Activated B cell treated with CpG ODN at 0.5 μM for 24 hours (primary cell): ENCODE data around the gene SCN2B. TPM values are rescaled to one million over a fixed set of nuclear protein-coding genes. Genes with fewer than 3 reads are reported as not detected.

ENCODE experiments used
- ATAC-seq: fragments of 200-7000 bp; cut with Tn5 transposase; one replicate; pipeline ENCODE4 v1.10.0; 2021; ENCODE audit warnings: low read depth, mild to moderate bottlenecking, moderate library complexity
- CTCF ChIA-PET: fragments of 350-600 bp; sonication (Branson Sonifier 250); formaldehyde crosslinking; loops from one replicate; lab custom pipeline; 2021; ENCODE audit warnings: antibody characterized with exemption; lab: Charles Lee
- POLR2A ChIA-PET: fragments of 350-600 bp; sonication (Branson Sonifier 250); formaldehyde crosslinking; loops from one replicate; lab custom pipeline; 2021; ENCODE audit warnings: antibody characterized with exemption; lab: Charles Lee
- DNase-seq: peaks from one replicate; pipeline ENCODE4 v3.0.0; 2022
- H3K27ac Mint-ChIP-seq: one replicate; pipeline ENCODE4 v1.8.0; 2020; ENCODE audit warnings: mixed read lengths
- H3K27me3 Mint-ChIP-seq: one replicate; pipeline ENCODE4 v1.8.0; 2021; ENCODE audit warnings: mixed read lengths
- H3K36me3 Mint-ChIP-seq: one replicate; pipeline ENCODE4 v1.8.0; 2021; ENCODE audit warnings: low read depth, mixed read lengths
- H3K4me1 Mint-ChIP-seq: one replicate; pipeline ENCODE4 v1.8.0; 2021; ENCODE audit warnings: mixed read lengths
- H3K4me3 Mint-ChIP-seq: one replicate; pipeline ENCODE4 v1.8.0; 2020; ENCODE audit warnings: mild to moderate bottlenecking, mixed read lengths
- H3K9me3 Mint-ChIP-seq: one replicate; pipeline ENCODE4 v1.8.0; 2020; ENCODE audit warnings: mixed read lengths
- intact Hi-C: fragments of 100-400 bp; cut with micrococcal nuclease; formaldehyde crosslinking; loops from one replicate; pipeline ENCODE4 v1.15.1; 2024
- total RNA-seq: library from RNA; stranded (reverse); gene quantifications from 2 replicates; pipeline ENCODE4 v1.2.3, GENCODE V29; 2022
- TF ChIP-seq, protein P1 (sequence below): fragments of 200-600 bp; IDR thresholded peaks from one replicate; pipeline ENCODE4 v1.8.0; 2022; ENCODE audit warnings: antibody characterized with exemption, mild to moderate bottlenecking

SCN2B gene
- total RNA-seq, 1 donor from 2014 or later, result not detected

GRCh38 chr11:118213781-118214180 is 37.3 kb upstream of the SCN2B start:
- no peaks in the 10 kb centered on the region for H3K9me3 Mint-ChIP-seq
- POLR2A ChIA-PET, result interaction anchor here (1.0 to 4.3 kb wide), 14 partner anchors 12 to 577 kb away, joined by 3 to 25 read pairs (median 5); partner anchors contain the start of genes DDX6, JAML, KMT2A and MPZL2
- H3K27ac Mint-ChIP-seq, result peak overlapping the region; percentile 67
- peaks cover 57% of the 10 kb centered on the region for H3K4me1 Mint-ChIP-seq
- H3K4me3 Mint-ChIP-seq, result peak overlapping the region; percentile 60
- DNase-seq, result no peak
- H3K36me3 Mint-ChIP-seq, result no peaks in the 10 kb centered on the region
- intact Hi-C loops, result loop anchor here (1.0 to 2.0 kb wide), 2 partner anchors 15 to 31 kb away; no protein-coding TSS in a partner anchor
- peaks cover 25% of the 10 kb centered on the region for H3K27me3 Mint-ChIP-seq
- ATAC-seq, result no peak
- CTCF ChIA-PET, result interaction anchor here (0.7 to 5.4 kb wide), 4 partner anchors 15 to 140 kb away, joined by 3 to 38 read pairs (median 6); no protein-coding TSS in a partner anchor
- TF ChIP-seq, protein P1, sequence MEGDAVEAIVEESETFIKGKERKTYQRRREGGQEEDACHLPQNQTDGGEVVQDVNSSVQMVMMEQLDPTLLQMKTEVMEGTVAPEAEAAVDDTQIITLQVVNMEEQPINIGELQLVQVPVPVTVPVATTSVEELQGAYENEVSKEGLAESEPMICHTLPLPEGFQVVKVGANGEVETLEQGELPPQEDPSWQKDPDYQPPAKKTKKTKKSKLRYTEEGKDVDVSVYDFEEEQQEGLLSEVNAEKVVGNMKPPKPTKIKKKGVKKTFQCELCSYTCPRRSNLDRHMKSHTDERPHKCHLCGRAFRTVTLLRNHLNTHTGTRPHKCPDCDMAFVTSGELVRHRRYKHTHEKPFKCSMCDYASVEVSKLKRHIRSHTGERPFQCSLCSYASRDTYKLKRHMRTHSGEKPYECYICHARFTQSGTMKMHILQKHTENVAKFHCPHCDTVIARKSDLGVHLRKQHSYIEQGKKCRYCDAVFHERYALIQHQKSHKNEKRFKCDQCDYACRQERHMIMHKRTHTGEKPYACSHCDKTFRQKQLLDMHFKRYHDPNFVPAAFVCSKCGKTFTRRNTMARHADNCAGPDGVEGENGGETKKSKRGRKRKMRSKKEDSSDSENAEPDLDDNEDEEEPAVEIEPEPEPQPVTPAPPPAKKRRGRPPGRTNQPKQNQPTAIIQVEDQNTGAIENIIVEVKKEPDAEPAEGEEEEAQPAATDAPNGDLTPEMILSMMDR, result no peak

DNA sequence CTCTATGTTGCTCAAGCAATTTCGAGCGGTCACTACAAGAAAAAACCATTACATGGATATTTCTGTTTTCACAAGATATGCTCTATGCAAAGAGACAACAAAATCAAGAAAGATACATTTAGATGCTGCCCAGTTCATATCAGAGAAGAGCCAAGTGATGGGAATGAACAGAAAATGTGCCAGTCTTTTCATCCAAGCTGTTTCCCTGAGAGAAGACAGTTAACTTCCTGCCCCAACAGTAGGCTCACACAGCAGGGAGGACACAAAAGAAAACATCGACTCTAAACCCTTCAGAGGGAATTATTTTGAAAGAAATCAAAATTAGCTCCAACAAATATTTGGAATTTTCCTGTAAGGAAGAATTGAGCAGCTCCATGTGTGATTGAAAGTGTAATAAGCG is 36.8 kb upstream of the SCN2B start:
- Mint-ChIP-seq H3K9me3 (no peaks in the 10 kb centered on the region), H3K36me3 (no peaks in the 10 kb centered on the region), H3K4me3 (no peak overlapping the region), H3K27me3 (peaks cover 21% of the 10 kb centered on the region), H3K4me1 (peaks cover 57% of the 10 kb centered on the region), H3K27ac (peak overlapping the region; percentile 67)
- ATAC-seq (no peak), DNase-seq (no peak)
- CTCF ChIA-PET, result interaction anchor here (2.0 to 5.4 kb wide), 2 partner anchors 14 to 78 kb away, joined by 8 to 38 read pairs; no protein-coding TSS in a partner anchor
- intact Hi-C loops, result no loop called here
- POLR2A ChIA-PET, result interaction anchor here (1.0 to 4.3 kb wide), 5 partner anchors 13 to 222 kb away, joined by 3 to 25 read pairs (median 3); partner anchors contain the start of genes JAML, KMT2A and UBE4A
- TF ChIP-seq, protein P1, result no peak

DNA sequence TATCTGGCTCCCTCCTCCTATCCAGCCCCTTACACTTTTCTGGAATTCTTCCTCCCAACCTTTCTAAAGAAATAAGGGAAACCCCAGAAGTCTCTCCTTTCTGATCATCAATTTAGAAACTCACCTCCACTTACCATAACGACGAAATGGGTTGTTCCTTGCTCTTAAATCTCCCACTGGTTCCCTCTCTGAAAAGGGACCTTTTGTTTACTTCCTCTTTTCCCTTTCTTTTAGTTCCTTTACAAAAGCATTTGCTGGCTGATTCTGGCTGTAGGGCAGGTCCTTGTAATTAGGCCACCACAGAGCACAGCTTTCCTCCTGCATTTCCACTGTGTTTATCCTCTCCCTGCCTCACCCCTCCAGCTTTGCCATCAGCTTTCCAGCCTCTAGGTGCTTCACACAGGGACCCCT is 36.3 kb upstream of the SCN2B start:
- Mint-ChIP-seq H3K4me3 (no peak overlapping the region), H3K9me3 (no peaks in the 10 kb centered on the region), H3K36me3 (no peaks in the 10 kb centered on the region), H3K27ac (no peak overlapping the region), H3K27me3 (peaks cover 20% of the 10 kb centered on the region), H3K4me1 (peaks cover 56% of the 10 kb centered on the region)
- ChIA-PET POLR2A (interaction anchor here (1.0 to 4.3 kb wide), 2 partner anchors 13 to 14 kb away, joined by 3 to 25 read pairs; partner anchors contain the start of gene JAML), CTCF (interaction anchor here (5.4 kb wide), 1 partner anchor 14 kb away, joined by 38 read pairs; no protein-coding TSS in a partner anchor)
- ATAC-seq, result no peak
- TF ChIP-seq, protein P1, result no peak
- intact Hi-C loops, result no loop called here
- DNase-seq, result no peak

- intact Hi-C loops, result no loop called here
- CTCF ChIA-PET, result interaction anchor here (0.7 to 5.4 kb wide), 3 partner anchors 13 to 84 kb away, joined by 3 to 38 read pairs (median 3); no protein-coding TSS in a partner anchor
- Mint-ChIP-seq H3K27me3 (peaks cover 17% of the 10 kb centered on the region), H3K27ac (no peak overlapping the region), H3K36me3 (no peaks in the 10 kb centered on the region), H3K4me1 (peaks cover 54% of the 10 kb centered on the region), H3K9me3 (no peaks in the 10 kb centered on the region), H3K4me3 (no peak overlapping the region)
- no peak for ATAC-seq
- no peak for DNase-seq
- POLR2A ChIA-PET, result interaction anchor here (0.6 to 4.3 kb wide), 3 partner anchors 13 to 72 kb away, joined by 3 to 25 read pairs (median 3); partner anchors contain the start of gene JAML
- TF ChIP-seq, protein P1, result no peak
These were observed 35.8 kb upstream of the SCN2B start for GRCh38 chr11:118212131-118212725.

DNA sequence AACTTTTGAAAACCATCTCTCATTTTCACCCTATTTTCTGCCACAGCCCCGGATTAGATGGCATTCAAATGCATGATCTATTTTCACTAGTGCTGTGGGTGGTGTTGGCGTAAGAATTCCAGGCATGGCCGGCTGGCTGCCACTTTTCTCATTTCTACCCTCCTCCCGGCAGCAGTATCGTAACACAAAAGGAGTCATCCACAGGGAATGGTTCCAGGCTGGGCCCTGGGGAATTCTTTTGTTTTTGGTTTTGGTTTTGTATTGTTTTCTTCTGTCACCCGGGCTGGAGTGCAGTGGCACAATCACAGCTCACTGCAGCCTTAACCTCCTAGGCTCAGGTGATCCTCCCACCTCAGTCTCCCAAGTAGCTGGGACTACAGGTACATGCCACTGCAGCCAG is 34.6 kb upstream of the SCN2B start:
- no peak for ATAC-seq
- TF ChIP-seq, protein P1, result no peak
- H3K9me3 Mint-ChIP-seq, result no peaks in the 10 kb centered on the region
- intact Hi-C loops, result no loop called here
- no peak for DNase-seq
- H3K27me3 Mint-ChIP-seq, result peaks cover 11% of the 10 kb centered on the region
- ChIA-PET CTCF (interaction anchor here (1.2 to 5.4 kb wide), 2 partner anchors 12 to 15 kb away, joined by 3 to 38 read pairs; no protein-coding TSS in a partner anchor), POLR2A (interaction anchor here (0.6 to 4.3 kb wide), 4 partner anchors 12 to 754 kb away, joined by 3 to 25 read pairs (median 8); partner anchors contain the start of gene JAML)
- H3K4me3 Mint-ChIP-seq, result no peak overlapping the region
- H3K27ac Mint-ChIP-seq, result no peak overlapping the region
- peaks cover 53% of the 10 kb centered on the region for H3K4me1 Mint-ChIP-seq
- H3K36me3 Mint-ChIP-seq, result no peaks in the 10 kb centered on the region
